GM21717 (cell line): ENCODE data around the gene LGALS3BP.
"Not testable (repeated sequence)": the region's sequence is repeated elsewhere in the genome, so short reads cannot be mapped to it uniquely, and the experiment has no call there.

Experiments
- ATAC-seq: cut with Tn5 transposase; IDR thresholded peaks from one replicate; pipeline ENCODE4 v1.9.1; 2021; ENCODE audit warnings: mild to moderate bottlenecking, moderate library complexity; ENCODE audit not compliant: unreplicated experiment

LGALS3BP gene

GRCh38 chr17:78966123-78966813 is 13.5 kb downstream of the LGALS3BP start:
- no peak for ATAC-seq

- no peak for ATAC-seq
Measured at GRCh38 chr17:78965491-78965924, 14.2 kb downstream of the LGALS3BP start.

- no peak for ATAC-seq
Measured at GRCh38 chr17:78963378-78963777, 16.3 kb downstream of the LGALS3BP start.

DNA sequence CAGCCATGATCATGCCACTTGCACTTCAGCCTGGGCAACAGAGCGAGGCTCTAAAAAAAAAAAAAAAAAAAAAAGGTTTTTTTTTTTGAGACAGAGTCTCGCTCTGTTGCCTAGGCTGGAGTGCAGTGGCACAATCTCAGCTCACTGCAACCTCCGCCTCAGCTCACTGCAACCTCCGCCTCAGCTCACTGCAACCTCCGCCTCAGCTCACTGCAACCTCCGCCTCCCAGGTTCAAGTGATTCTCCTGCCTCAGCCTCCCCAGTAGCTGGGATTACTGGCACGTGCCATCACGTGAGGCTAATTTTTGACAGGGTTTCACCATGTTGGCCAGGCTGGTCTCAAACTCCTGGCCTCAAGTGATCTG is 16.8 kb downstream of the LGALS3BP start:
- not testable (repeated sequence) for ATAC-seq

DNA sequence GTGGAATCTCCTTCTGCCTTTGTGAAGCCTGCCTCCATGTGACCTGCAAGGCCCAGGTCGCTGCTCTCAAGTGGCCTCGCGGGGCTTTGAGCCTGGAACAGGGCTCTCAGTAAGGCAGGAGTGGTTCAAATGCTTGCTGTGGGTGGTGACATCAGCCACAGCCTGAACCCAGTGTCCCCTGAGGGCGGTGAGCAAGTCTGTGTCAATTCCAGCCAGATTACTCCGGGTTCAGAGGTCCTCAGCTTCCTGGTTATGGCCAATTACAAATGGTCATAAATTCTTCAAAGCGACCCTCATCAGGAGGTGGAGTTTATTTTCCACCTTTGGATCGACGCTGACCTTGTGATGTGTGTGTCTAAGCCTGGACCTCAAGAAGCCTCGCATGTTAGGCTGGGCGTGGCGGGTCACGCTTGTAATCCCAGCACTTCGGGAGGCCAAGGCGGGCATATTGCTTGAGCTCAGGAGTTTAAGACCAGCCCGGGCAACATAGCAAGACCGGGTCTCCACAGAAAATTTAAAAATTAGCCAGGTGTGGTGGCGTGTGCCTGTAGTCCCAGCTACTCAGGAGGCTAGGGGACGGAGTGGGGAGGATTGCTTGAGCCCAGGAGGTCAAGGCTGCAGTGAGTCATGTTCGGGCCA is 17.3 kb downstream of the LGALS3BP start:
- ATAC-seq: no peak

DNA sequence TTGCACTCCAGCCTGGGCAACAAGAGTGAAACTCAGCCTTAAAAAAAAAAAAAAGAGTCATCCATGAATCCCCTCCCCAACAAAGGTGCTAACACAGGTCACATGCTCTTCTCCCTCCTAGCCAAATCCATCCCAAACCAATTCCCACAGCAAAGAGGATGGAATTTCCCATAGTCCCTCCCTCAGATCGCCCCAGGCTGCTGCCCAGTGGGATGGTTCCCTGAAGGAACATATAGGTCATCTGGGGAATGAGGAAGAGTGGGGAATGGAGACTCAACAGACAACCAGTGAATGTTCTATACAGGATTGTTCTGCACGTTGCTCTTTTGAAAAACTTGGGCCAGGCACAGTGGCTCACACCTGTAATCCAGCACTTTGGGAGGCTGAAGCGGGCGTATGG is 18.2 kb downstream of the LGALS3BP start:
- ATAC-seq: no peak

- no peak for ATAC-seq
Measured at GRCh38 chr17:78960928-78961327, 18.8 kb downstream of the LGALS3BP start.

DNA sequence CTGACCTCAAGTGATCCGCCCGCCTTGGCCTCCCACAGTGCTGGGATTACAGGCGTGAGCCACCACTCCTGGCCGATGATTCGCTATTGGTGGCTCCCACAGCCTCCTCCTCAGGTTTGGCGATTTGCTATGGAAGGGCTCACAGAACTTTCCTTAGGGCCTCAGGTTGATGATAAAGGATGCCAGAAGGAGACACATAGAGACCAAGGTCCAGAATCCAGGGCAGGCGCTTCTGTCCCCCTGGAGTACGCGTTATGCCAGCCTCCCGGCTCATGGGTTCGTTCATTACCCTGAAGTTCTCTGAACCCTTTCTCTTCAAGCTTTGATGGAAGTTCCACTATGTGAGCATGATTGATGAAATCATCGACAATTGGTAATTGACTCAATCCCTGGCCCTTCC is 19.9 kb downstream of the LGALS3BP start:
- ATAC-seq: no peak

GRCh38 chr17:78958641-78959127 is 21.0 kb downstream of the LGALS3BP start:
- no peak for ATAC-seq

- no peak for ATAC-seq
Measured at GRCh38 chr17:78957128-78957527, 22.6 kb downstream of the LGALS3BP start.

DNA sequence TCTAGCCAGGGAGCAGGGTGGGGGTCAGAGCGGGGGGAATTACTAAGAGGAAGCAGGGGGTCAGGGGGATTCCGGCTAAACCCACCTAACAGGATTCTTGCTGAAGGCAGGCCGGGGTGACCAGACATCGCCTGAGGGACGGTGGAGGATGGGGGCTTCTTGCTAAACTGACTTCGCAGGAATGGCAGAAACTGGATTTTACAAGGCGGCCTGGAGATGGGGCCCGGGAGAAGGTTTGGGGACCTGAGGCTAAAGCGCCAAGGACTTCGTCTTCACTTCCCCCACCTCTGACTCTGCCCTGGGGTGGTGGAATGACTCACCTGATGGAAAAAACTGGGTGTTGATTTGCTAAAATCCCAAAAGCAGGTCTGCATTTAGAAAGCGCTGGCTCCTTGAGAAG is 23.5 kb downstream of the LGALS3BP start:
- no peak for ATAC-seq

GRCh38 chr17:78954684-78955083 is 25.0 kb downstream of the LGALS3BP start:
- no peak for ATAC-seq

GRCh38 chr17:78953356-78954350 is 26.1 kb downstream of the LGALS3BP start:
- ATAC-seq: no peak

- ATAC-seq: no peak
Measured at GRCh38 chr17:78952706-78953105, 27.0 kb downstream of the LGALS3BP start.

GRCh38 chr17:78951967-78952551 is 27.7 kb downstream of the LGALS3BP start:
- no peak for ATAC-seq

GRCh38 chr17:78950870-78951269 is 28.9 kb downstream of the LGALS3BP start:
- no peak for ATAC-seq

DNA sequence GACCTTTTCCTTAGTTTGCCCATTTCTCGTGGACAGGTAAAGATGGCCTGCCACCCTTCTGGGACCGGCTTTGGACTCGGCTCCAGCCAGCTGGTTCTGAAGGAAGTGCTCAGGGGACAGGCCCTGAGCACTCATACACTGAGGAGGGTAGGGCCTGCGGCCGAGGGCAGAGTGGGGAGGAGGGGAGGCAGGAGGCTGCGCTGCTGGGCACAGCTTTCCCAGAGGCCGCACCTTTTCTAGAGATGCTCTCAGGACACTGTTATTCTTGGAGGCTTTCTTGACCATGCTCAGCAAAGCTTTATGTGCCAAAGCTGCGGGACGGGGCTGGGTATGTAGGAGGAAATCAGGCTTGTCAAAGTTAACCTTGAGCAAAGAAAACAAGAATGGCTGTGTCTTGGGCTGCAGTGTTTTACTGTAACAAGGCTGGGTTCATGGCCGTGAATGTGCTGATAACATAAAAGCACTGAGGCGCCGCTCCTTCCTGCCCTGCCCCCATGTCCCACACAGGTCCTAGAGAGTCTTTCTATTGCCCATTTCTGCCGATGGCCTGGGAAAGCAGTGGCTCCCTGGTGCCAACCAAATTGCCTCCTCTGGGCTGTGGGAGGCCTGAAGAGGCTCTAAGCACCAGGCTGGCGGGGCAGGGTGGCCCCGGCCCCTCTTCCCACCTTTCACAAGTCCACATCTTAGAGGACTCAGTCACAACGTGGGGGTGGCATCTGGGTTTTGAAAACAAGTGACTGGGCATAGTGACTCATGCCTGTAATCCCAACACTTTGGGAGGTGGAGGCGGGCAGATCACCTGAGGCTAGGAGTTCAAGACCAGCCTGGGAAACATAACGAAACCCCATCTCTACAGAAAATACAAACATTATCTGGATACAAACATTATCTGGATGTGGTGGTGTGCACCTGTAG is 32.2 kb downstream of the LGALS3BP start:
- ATAC-seq: no peak

DNA sequence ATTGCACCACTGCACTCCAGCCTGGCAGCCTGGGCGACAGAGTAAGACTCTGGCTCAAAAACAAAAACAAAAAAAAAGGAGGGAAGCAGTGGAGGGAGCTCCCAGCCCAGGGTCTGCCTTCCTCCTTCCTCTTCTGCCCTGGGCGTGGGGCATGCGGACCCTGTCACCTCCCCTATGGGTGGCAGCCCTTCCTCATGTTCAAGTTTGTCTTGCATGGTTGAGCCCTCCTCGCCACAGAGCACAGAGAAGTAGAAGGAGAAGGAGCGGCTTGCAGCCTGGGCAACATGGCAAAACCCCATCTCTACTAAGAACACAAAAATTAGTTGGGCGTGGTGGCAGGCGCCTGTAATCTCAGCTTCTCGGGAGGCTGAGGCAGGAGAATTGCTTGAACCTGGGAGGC is 33.1 kb downstream of the LGALS3BP start:
- ATAC-seq: no peak

- ATAC-seq: no peak
Measured at GRCh38 chr17:78946131-78946530, 33.6 kb downstream of the LGALS3BP start.

GRCh38 chr17:78945455-78945854 is 34.3 kb downstream of the LGALS3BP start:
- ATAC-seq: not testable (repeated sequence)
